Frontal cortex (tissue), 4 donors: ENCODE results near the gene SYNE2. TPM values are rescaled to one million over a fixed set of nuclear protein-coding genes. Genes with fewer than 3 reads are reported as not detected.
"Not testable (repeated sequence)": the region's sequence is repeated elsewhere in the genome, so short reads cannot be mapped to it uniquely, and the experiment has no call there.

Source experiments
- DNase-seq, 2 donors: peaks; one replicate each; pipeline ENCODE4 v3.0.0; 2012; ENCODE audit warnings: low spot score in 2 of 2
- FAIRE-seq: peaks from 2 replicates; lab custom pipeline; 2012; peaks lifted over from hg19 to GRCh38; lab: Jason Lieb, UNC
- total RNA-seq: library from RNA; depleted of rRNA; stranded (reverse); fragments of >200 nt; gene quantifications from one replicate; pipeline ENCODE4 v1.2.3, GENCODE V29; 2014
- donor health status: control.
- donor health status: control.
- donor health status: control.

The SYNE2 gene
- total RNA-seq, 1 donor from 2014 or later: 109 TPM

GRCh38 chr14:64201921-64202545 is 349.2 kb downstream of the SYNE2 start:
- FAIRE-seq (no peak), DNase-seq (no peak)

DNA sequence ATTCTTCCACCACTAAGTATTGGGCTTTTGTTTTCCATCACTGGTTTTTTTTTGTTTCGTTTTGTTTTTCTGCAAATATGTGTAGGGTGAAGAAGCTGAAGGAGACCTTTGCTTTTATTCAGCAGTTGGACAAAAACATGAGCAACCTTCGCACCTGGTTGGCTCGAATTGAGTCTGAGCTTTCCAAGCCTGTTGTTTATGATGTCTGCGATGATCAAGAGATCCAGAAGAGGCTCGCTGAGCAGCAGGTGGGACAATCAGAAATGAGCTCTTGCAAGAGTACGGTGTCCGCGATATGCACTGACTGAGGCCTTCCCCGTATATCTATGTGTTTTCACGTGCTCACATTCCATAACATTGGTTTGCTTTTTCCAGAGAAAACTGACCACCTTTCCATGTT is 349.9 kb downstream of the SYNE2 start:
- DNase-seq: no peak
- no peak for FAIRE-seq

DNA sequence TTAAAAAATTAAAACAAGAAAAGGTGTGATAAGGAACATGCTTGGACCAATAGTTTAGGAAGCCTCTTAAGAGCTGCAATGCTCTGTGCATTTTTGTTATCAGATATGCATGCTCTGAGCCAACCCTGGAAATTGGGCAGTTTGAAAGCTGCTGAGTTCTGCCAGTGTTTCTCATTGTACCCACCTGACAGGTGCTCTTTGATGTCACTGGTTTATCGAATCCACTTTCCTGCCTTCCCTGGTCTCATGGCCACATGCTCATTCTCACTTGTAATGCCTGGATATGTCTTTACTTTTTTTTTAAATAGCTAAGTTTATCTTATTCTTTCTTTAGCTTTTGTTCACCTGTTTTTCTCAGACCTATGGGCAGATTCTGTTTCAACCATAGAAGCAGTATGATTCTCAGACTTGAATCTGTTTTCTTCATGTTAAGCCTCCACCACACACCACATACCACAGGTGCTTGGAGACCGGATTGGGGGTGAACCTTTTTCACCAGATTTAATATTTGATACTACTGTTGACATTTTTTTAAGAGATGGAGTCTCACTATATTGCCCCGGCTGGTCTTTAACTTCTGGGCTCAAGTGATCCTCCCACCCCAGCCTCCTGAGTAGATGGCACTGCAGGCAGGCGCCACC is 350.7 kb downstream of the SYNE2 start:
- no peak for DNase-seq
- FAIRE-seq: no peak

DNA sequence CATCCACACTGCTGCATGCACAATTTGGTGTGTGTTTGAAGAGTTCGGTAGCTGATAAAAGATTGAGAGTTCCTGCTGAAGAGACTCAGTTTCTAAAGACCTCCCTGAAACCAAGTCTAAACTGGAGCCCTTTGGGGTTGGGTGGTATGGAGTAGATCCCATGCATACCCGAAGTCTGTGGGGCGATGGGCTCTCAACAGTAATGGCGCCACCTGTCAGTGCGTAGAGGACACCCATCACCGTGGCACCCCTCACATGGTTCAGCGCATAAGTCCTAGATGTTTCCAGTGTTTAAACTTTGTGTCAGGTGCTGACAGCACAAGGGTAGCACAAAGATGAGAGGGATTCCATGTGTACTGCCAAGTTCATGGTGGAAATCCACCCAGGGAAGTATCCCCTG is 355.5 kb downstream of the SYNE2 start:
- DNase-seq: no peak
- FAIRE-seq: no peak

- FAIRE-seq (no peak), DNase-seq (no peak)
These were observed 356.2 kb downstream of the SYNE2 start for GRCh38 chr14:64208981-64209380.

GRCh38 chr14:64209444-64210131 is 356.8 kb downstream of the SYNE2 start:
- DNase-seq (no peak), FAIRE-seq (no peak)

GRCh38 chr14:64210216-64210615 is 357.4 kb downstream of the SYNE2 start:
- FAIRE-seq (no peak), DNase-seq (no peak)

- DNase-seq, FAIRE-seq: not testable (repeated sequence)
These were observed 358.1 kb downstream of the SYNE2 start for GRCh38 chr14:64210912-64211311.

- DNase-seq (no peak), FAIRE-seq (no peak)
These were observed 359.9 kb downstream of the SYNE2 start for GRCh38 chr14:64212666-64213065.

DNA sequence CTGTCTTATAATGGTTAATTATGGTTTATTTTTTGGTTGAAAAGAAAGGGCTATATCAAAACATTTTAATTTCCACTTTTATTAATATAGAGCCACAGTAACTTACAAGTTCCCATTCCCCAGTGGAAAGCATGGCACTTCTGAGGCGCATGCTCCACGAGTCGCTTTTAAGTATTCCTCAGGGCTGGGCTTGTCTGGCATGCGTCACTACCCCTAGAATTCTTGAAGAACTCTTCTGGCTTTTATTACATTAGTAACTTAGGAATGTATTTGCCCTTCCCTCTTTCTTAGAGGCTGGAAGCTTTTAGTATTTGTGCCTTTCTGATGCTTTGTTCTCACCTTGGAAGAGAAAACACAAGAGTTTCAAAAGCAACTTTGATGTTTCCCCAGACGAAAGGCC is 360.3 kb downstream of the SYNE2 start:
- FAIRE-seq (no peak), DNase-seq (no peak)

- DNase-seq: no peak
- no peak for FAIRE-seq
These were observed 361.2 kb downstream of the SYNE2 start for GRCh38 chr14:64213853-64214570.

GRCh38 chr14:64215274-64215673 is 362.5 kb downstream of the SYNE2 start:
- no peak for DNase-seq
- no peak for FAIRE-seq

GRCh38 chr14:64215978-64216377 is 363.2 kb downstream of the SYNE2 start:
- DNase-seq: no peak
- no peak for FAIRE-seq

DNA sequence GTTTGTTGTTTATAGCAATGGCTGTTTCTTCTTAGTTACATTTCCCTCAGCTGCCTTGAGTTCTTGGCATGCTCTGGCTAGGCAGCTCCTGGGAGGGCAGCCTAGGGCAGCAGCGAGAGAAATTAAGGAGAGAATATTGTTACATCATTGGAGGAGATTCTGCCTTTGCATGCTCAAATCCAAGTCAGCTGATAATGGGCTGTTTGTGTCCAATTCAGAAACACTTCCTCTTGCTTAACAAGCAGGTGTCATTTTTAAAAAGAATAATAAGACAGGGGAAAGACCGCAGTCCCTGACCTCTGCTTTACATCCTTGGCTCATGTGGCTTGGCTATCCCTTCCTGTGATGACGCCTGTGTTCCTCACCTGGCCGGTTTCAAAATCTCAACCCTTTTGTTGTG is 364.5 kb downstream of the SYNE2 start:
- no peak for FAIRE-seq

GRCh38 chr14:64217834-64218233 is 365.0 kb downstream of the SYNE2 start:
- DNase-seq: no peak
- no peak for FAIRE-seq

More for the DNA sequence above, 364.5 kb downstream of the SYNE2 start:
- no peak for DNase-seq

DNA sequence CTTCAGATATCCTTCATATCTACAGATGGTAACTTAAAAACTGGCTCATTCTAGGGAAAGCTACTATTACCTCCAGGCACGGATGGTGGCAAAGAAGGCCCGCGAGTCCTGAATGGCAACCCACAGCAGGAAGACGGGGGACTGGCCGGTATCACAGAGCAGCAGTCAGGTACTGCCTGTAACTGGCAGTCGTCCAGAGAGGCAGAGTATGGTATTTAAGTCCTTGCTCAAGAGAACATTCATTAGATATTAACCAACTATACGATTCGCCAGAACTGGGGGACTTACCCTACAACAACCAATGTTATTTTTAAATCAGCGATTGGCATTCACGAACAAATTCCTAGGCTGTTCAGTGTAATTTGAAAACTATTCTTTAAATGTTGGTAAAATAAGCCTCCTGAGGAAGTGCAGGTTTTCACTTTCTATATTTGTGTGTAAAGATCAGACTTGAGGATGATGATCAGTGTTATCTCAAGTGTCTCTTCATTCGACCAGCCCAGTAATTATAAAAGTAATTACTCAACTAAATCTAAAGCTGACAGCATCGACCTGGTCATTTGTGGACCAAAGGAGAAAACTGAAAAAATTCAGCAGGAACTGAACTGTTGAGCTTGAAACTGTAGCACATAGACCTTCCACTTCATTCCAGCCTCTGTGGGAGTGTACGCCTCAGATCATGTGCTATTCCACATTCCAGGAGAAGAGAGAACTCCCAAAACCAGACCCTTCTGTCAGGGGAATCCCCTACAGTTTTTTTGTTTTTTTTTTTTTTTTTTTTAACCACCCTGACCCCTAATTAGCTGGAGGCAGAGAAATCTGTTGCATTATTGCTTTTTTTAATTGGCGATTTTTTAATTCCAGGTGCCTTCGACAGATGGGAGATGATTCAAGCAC is 365.8 kb downstream of the SYNE2 start:
- FAIRE-seq (no peak), DNase-seq (no peak)

DNA sequence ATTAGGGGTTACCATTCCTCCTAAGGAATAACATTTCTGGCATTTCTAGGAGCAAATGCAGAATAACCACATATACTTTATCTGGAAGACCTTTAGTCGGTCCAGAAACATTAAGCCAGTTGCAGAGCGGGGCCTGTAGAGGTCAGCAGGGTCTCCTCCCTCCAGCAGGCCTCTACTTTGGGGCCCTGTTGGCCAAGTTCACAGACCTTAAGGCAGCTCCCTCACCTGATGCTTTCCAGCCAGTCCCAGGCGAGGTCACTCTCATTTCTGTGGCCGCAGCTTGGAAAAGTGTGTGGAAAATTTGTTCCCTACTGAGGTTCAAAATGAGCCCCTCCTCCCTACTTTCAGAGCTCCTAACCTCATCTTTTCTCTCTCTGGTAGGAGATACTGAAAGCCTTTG is 367.3 kb downstream of the SYNE2 start:
- DNase-seq (no peak), FAIRE-seq (no peak)

DNA sequence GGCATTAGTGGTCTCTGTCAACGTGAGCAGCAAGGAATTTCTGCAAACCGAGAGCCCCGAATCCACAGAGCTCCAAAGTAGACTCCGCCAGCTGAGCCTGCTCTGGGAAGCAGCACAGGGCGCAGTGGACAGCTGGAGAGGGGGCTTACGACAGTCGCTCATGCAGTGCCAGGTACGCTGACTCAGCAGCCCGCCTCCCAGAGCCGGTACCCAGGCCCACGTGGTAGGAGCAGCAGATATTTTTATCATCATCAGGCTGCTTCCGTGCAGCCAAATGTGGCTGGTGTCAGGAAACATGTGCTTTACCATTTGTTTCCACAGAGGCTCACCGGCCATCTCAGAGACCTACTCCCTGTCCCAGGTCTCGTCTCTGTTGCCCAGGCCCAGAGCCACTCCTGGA is 367.7 kb downstream of the SYNE2 start:
- FAIRE-seq (no peak), DNase-seq (peak in 1 of 2 donors; percentile 27)

DNA sequence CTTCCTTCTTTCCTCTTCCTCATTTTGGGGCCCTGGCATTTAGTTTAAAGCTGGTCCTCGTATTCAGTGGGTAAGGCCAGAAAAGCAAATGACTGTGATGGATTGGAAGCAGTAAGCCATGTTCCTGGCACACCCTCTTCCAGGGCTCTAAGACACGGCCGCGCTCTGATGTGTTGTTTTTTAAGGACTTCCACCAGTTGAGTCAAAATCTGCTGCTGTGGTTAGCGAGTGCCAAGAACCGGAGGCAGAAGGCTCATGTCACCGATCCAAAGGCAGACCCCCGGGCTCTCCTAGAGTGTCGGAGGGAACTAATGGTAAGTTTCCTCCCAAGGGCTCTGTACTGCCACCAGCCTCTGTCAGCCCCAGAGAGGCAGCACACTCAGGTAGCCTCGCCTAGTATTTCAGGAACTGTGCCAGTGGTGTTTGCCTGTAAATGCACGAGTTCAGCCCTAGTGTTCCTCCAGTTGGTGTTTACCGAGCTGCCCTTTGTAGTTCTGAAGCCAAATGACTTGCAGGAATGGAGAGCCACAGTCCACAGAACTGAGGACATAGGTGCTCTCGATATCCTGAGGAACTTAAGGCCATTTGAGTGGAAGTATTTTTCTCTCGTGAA is 368.7 kb downstream of the SYNE2 start:
- DNase-seq (no peak), FAIRE-seq (no peak)
